ENCODE results near the gene SFMBT2. TPM values are rescaled to one million over a fixed set of nuclear protein-coding genes. Genes with fewer than 3 reads are reported as not detected.
A peak's percentile ranks its signal among the peaks of the same experiment; 100 is the strongest.

SFMBT2 gene
- total and polyA plus RNA-seq, 5 donors from 2014 or later = 1.3 to 21.2 (median 1.6) TPM

- H3K4me3 Mint-ChIP-seq = no peak overlapping the region
- ATAC-seq (ENCODE audit: low read depth in 2 of 2) = no peak
- H3K27ac ChIP-seq (ENCODE audit: insufficient read depth, low read length, poor library complexity, severe bottlenecking) = no peak overlapping the region
- no peaks in the 10 kb centered on the region for H3K27me3 ChIP-seq (ENCODE audit: control insufficient read depth, insufficient read depth, low read length)
- peaks cover 11% of the 10 kb centered on the region for H3K36me3 Mint-ChIP-seq
- no peak for DNase-seq
- no peaks in the 10 kb centered on the region for H3K9me3 Mint-ChIP-seq
- H3K4me1 ChIP-seq (ENCODE audit: control insufficient read depth, insufficient read depth, low read length, poor library complexity, severe bottlenecking) = peaks cover 6% of the 10 kb centered on the region
- no peaks in the 10 kb centered on the region for H3K36me3 ChIP-seq (ENCODE audit: control insufficient read depth, insufficient read depth, low read length)
- H3K27me3 Mint-ChIP-seq = no peaks in the 10 kb centered on the region
- peak overlapping the region in 1 of 3 donors; percentile 25 for H3K27ac Mint-ChIP-seq
- H3K9me3 ChIP-seq (ENCODE audit: control insufficient read depth in 2 of 2, low read length in 2 of 2) = no peaks in the 10 kb centered on the region
- H3K4me3 ChIP-seq (ENCODE audit: low read depth, low read length) = no peak overlapping the region
- peaks cover 18 to 27% (median 23%) of the 10 kb centered on the region in 4 donors for H3K4me1 Mint-ChIP-seq
Observed at GRCh38 chr10:7267142-7267541, 143.7 kb downstream of the SFMBT2 start.

GRCh38 chr10:7265396-7266123 lies 145.3 kb downstream of the SFMBT2 start:
- Mint-ChIP-seq H3K4me1 (peaks cover 15 to 21% (median 18%) of the 10 kb centered on the region in 4 donors), H3K36me3 (peaks cover 3% of the 10 kb centered on the region), H3K9me3 (no peaks in the 10 kb centered on the region), H3K27me3 (no peaks in the 10 kb centered on the region), H3K4me3 (no peak overlapping the region), H3K27ac (peak overlapping the region in 1 of 3 donors; percentile 63)
- H3K4me1 ChIP-seq (ENCODE audit: control insufficient read depth, insufficient read depth, low read length, poor library complexity, severe bottlenecking) = peaks cover 8% of the 10 kb centered on the region
- no peak overlapping the region for H3K4me3 ChIP-seq (ENCODE audit: low read depth, low read length)
- DNase-seq = no peak
- H3K27ac ChIP-seq (ENCODE audit: insufficient read depth, low read length, poor library complexity, severe bottlenecking) = no peak overlapping the region
- no peaks in the 10 kb centered on the region for H3K36me3 ChIP-seq (ENCODE audit: control insufficient read depth, insufficient read depth, low read length)
- no peaks in the 10 kb centered on the region for H3K9me3 ChIP-seq (ENCODE audit: control insufficient read depth in 2 of 2, low read length in 2 of 2)
- no peak for ATAC-seq (ENCODE audit: low read depth in 2 of 2)
- no peaks in the 10 kb centered on the region for H3K27me3 ChIP-seq (ENCODE audit: control insufficient read depth, insufficient read depth, low read length)

GRCh38 chr10:7264313-7264756 lies 146.5 kb downstream of the SFMBT2 start:
- H3K27me3 ChIP-seq (ENCODE audit: control insufficient read depth, insufficient read depth, low read length) = no peaks in the 10 kb centered on the region
- peaks cover 3% of the 10 kb centered on the region for H3K36me3 Mint-ChIP-seq
- DNase-seq = no peak
- H3K36me3 ChIP-seq (ENCODE audit: control insufficient read depth, insufficient read depth, low read length) = no peaks in the 10 kb centered on the region
- no peaks in the 10 kb centered on the region for H3K9me3 Mint-ChIP-seq
- H3K27ac ChIP-seq (ENCODE audit: insufficient read depth, low read length, poor library complexity, severe bottlenecking) = no peak overlapping the region
- H3K9me3 ChIP-seq (ENCODE audit: control insufficient read depth in 2 of 2, low read length in 2 of 2) = no peaks in the 10 kb centered on the region
- H3K27ac Mint-ChIP-seq = no peak overlapping the region
- no peak for ATAC-seq (ENCODE audit: low read depth in 2 of 2)
- no peak overlapping the region for H3K4me3 Mint-ChIP-seq
- H3K27me3 Mint-ChIP-seq = no peaks in the 10 kb centered on the region
- H3K4me1 Mint-ChIP-seq = peaks cover 10 to 21% (median 19%) of the 10 kb centered on the region in 4 donors
- peaks cover 16% of the 10 kb centered on the region for H3K4me1 ChIP-seq (ENCODE audit: control insufficient read depth, insufficient read depth, low read length, poor library complexity, severe bottlenecking)
- H3K4me3 ChIP-seq (ENCODE audit: low read depth, low read length) = no peak overlapping the region

- Histone ChIP-seq H3K4me3 (ENCODE audit: low read depth, low read length) (no peak overlapping the region), H3K27me3 (ENCODE audit: control insufficient read depth, insufficient read depth, low read length) (no peaks in the 10 kb centered on the region), H3K27ac (ENCODE audit: insufficient read depth, low read length, poor library complexity, severe bottlenecking) (no peak overlapping the region), H3K36me3 (ENCODE audit: control insufficient read depth, insufficient read depth, low read length) (no peaks in the 10 kb centered on the region), H3K4me1 (ENCODE audit: control insufficient read depth, insufficient read depth, low read length, poor library complexity, severe bottlenecking) (peaks cover 18% of the 10 kb centered on the region), H3K9me3 (ENCODE audit: control insufficient read depth in 2 of 2, low read length in 2 of 2) (no peaks in the 10 kb centered on the region)
- Mint-ChIP-seq H3K4me1 (peaks cover 11 to 24% (median 22%) of the 10 kb centered on the region in 4 donors), H3K9me3 (peaks cover 0 to 2% (median 0%) of the 10 kb centered on the region in 7 donors), H3K27me3 (no peaks in the 10 kb centered on the region), H3K4me3 (no peak overlapping the region), H3K27ac (peak overlapping the region in 1 of 3 donors; percentile 38), H3K36me3 (peaks cover 3% of the 10 kb centered on the region)
- DNase-seq = no peak
- ATAC-seq (ENCODE audit: low read depth in 2 of 2) = no peak
Observed at GRCh38 chr10:7263616-7264015, 147.2 kb downstream of the SFMBT2 start.

GRCh38 chr10:7261351-7261750 lies 149.5 kb downstream of the SFMBT2 start:
- Histone ChIP-seq H3K27ac (ENCODE audit: insufficient read depth, low read length, poor library complexity, severe bottlenecking) (no peak overlapping the region), H3K27me3 (ENCODE audit: control insufficient read depth, insufficient read depth, low read length) (no peaks in the 10 kb centered on the region), H3K4me3 (ENCODE audit: low read depth, low read length) (no peak overlapping the region), H3K9me3 (ENCODE audit: control insufficient read depth in 2 of 2, low read length in 2 of 2) (no peaks in the 10 kb centered on the region), H3K36me3 (ENCODE audit: control insufficient read depth, insufficient read depth, low read length) (no peaks in the 10 kb centered on the region), H3K4me1 (ENCODE audit: control insufficient read depth, insufficient read depth, low read length, poor library complexity, severe bottlenecking) (peaks cover 18% of the 10 kb centered on the region)
- Mint-ChIP-seq H3K27me3 (no peaks in the 10 kb centered on the region), H3K36me3 (no peaks in the 10 kb centered on the region), H3K4me3 (no peak overlapping the region), H3K27ac (no peak overlapping the region), H3K4me1 (peaks cover 13 to 38% (median 32%) of the 10 kb centered on the region in 4 donors), H3K9me3 (peaks cover 0 to 2% (median 0%) of the 10 kb centered on the region in 7 donors)
- DNase-seq = no peak
- no peak for ATAC-seq (ENCODE audit: low read depth in 2 of 2)

GRCh38 chr10:7260912-7261311 lies 149.9 kb downstream of the SFMBT2 start:
- H3K27ac Mint-ChIP-seq = peak overlapping the region in 1 of 3 donors; percentile 45
- DNase-seq = no peak
- peaks cover 13 to 42% (median 33%) of the 10 kb centered on the region in 4 donors for H3K4me1 Mint-ChIP-seq
- Histone ChIP-seq H3K36me3 (ENCODE audit: control insufficient read depth, insufficient read depth, low read length) (no peaks in the 10 kb centered on the region), H3K9me3 (ENCODE audit: control insufficient read depth in 2 of 2, low read length in 2 of 2) (no peaks in the 10 kb centered on the region), H3K27me3 (ENCODE audit: control insufficient read depth, insufficient read depth, low read length) (no peaks in the 10 kb centered on the region), H3K4me1 (ENCODE audit: control insufficient read depth, insufficient read depth, low read length, poor library complexity, severe bottlenecking) (peaks cover 18% of the 10 kb centered on the region), H3K27ac (ENCODE audit: insufficient read depth, low read length, poor library complexity, severe bottlenecking) (no peak overlapping the region), H3K4me3 (ENCODE audit: low read depth, low read length) (no peak overlapping the region)
- no peak for ATAC-seq (ENCODE audit: low read depth in 2 of 2)
- H3K36me3 Mint-ChIP-seq = no peaks in the 10 kb centered on the region
- H3K9me3 Mint-ChIP-seq = peaks cover 0 to 2% (median 0%) of the 10 kb centered on the region in 7 donors
- no peak overlapping the region for H3K4me3 Mint-ChIP-seq
- H3K27me3 Mint-ChIP-seq = peaks cover 2% of the 10 kb centered on the region

- peak overlapping the region in 2 of 4 donors; percentile 1 to 13 for H3K4me3 Mint-ChIP-seq
- peaks cover 18% of the 10 kb centered on the region for H3K4me1 ChIP-seq (ENCODE audit: control insufficient read depth, insufficient read depth, low read length, poor library complexity, severe bottlenecking)
Observed at GRCh38 chr10:7260412-7260900, 150.4 kb downstream of the SFMBT2 start.

More at GRCh38 chr10:7260412-7260900, 150.4 kb downstream of the SFMBT2 start:
- DNase-seq (peak in 2 of 3 donors; percentile 29 to 72), ATAC-seq (ENCODE audit: low read depth in 2 of 2) (peak in 1 of 2 donors; percentile 45)
- Histone ChIP-seq H3K27ac (ENCODE audit: insufficient read depth, low read length, poor library complexity, severe bottlenecking) (no peak overlapping the region), H3K9me3 (ENCODE audit: control insufficient read depth in 2 of 2, low read length in 2 of 2) (no peaks in the 10 kb centered on the region), H3K4me3 (ENCODE audit: low read depth, low read length) (no peak overlapping the region), H3K36me3 (ENCODE audit: control insufficient read depth, insufficient read depth, low read length) (no peaks in the 10 kb centered on the region), H3K27me3 (ENCODE audit: control insufficient read depth, insufficient read depth, low read length) (no peaks in the 10 kb centered on the region)
- Mint-ChIP-seq H3K4me1 (peaks cover 17 to 47% (median 34%) of the 10 kb centered on the region in 4 donors), H3K36me3 (no peaks in the 10 kb centered on the region), H3K27ac (peak overlapping the region; percentile 22 to 87 (median 60)), H3K9me3 (peaks cover 0 to 2% (median 0%) of the 10 kb centered on the region in 7 donors), H3K27me3 (peaks cover 4% of the 10 kb centered on the region)
